Naive thymus-derived CD8-positive, alpha-beta T cell (primary cell): ENCODE measurements around the gene DFFA. TPM values are rescaled to one million over a fixed set of nuclear protein-coding genes. Genes with fewer than 3 reads are reported as not detected.
A peak's percentile ranks its signal among the peaks of the same experiment; 100 is the strongest.

Experiments used
- ATAC-seq, 2 donors: fragments of 150-1000 bp; cut with Tn5 transposase in 1 of 2; sonication (Bioruptor Pico), chemical (Tn5 transposase) in 1 of 2; 1 replicate in 1 of 2; 2 replicates in 1 of 2; pipeline ENCODE4 v1.10.0; 2021; ENCODE audit warnings: mild to moderate bottlenecking in 2 of 2, moderate library complexity in 2 of 2
- POLR2A ChIA-PET: fragments of 350-600 bp; sonication (Branson Sonifier 250); formaldehyde crosslinking; loops from one replicate; lab custom pipeline; 2021; ENCODE audit warnings: antibody characterized with exemption; lab: Charles Lee
- DNase-seq, 10 donors: peaks; one replicate each; pipeline versions ENCODE4 v3.0.0 to v3.0.0-alpha.2; 2020 to 2022
- H3K27ac Mint-ChIP-seq, 10 donors: one replicate each; pipeline ENCODE4 v1.8.0; 2020 to 2022; ENCODE audit warnings: mild to moderate bottlenecking in 10 of 10, mixed read lengths in 10 of 10, moderate library complexity in 4 of 10, inconsistent platforms in 1 of 10
- H3K27me3 Mint-ChIP-seq, 5 donors: one replicate each; pipeline ENCODE4 v1.8.0; 2021 to 2022; ENCODE audit warnings: mixed read lengths in 5 of 5
- H3K36me3 Mint-ChIP-seq, 3 donors: one replicate each; pipeline ENCODE4 v1.8.0; 2020 to 2022; ENCODE audit warnings: mixed read lengths in 3 of 3, mild to moderate bottlenecking in 2 of 3, inconsistent platforms in 1 of 3
- H3K4me1 Mint-ChIP-seq, 4 donors: one replicate each; pipeline ENCODE4 v1.8.0; 2021 to 2022; ENCODE audit warnings: mixed read lengths in 4 of 4
- H3K4me3 Mint-ChIP-seq, 10 donors: one replicate each; pipeline ENCODE4 v1.8.0; 2020 to 2022; ENCODE audit warnings: mild to moderate bottlenecking in 10 of 10, mixed read lengths in 10 of 10, moderate library complexity in 6 of 10, inconsistent platforms in 1 of 10
- H3K9me3 Mint-ChIP-seq, 9 donors: one replicate each; pipeline ENCODE4 v1.8.0; 2020 to 2022; ENCODE audit warnings: mixed read lengths in 9 of 9, mild to moderate bottlenecking in 3 of 9, inconsistent platforms in 1 of 9, moderate library complexity in 1 of 9
- polyA plus RNA-seq, 3 donors: library from polyadenylated mRNA; unstranded; fragments of 300-500 nt; fragmentation: Illumina TruSeq; gene quantifications; one replicate each; pipeline ENCODE4 v1.2.3, GENCODE V29; 2021
- total RNA-seq, 8 experiments: library from RNA in 2 of 8; stranded (reverse) in 2 of 8; gene quantifications; one replicate each; pipeline ENCODE4 v1.2.3 and lab custom pipeline; 2021 to 2026

DFFA gene
- total and polyA plus RNA-seq, 5 experiments from 2014 or later = 18.4 to 42.6 (median 30.2) TPM

DNA sequence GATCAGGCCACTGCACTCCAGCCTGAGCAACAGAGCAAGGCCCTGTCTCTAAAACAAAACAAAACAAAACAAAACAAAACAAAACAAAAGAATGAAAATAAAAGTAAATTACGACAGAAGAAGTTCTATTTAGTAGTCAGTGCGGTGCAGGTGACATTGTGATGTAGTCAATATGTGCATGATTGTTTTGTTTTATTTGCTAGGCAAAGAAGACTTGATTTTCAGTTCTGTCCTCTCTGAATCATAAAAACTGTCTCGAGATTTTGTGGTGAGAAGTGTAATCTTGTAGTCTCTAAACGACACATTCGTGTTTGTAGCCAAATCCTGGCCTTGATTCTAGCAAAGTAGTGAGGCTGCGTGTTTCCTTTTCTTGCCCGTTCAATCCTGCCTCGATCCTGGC, 25.9 kb upstream of the DFFA start:
- ATAC-seq (no peak), DNase-seq (no peak)
- Mint-ChIP-seq H3K4me3 (peak overlapping the region in 4 of 10 donors; percentile 3 to 43 (median 17)), H3K27ac (peak overlapping the region in 7 of 10 donors; percentile 11 to 91 (median 68)), H3K9me3 (no peaks in the 10 kb centered on the region), H3K4me1 (peaks cover 24 to 62% (median 53%) of the 10 kb centered on the region in 4 donors), H3K36me3 (peaks cover 0 to 24% (median 0%) of the 10 kb centered on the region in 3 donors), H3K27me3 (no peaks in the 10 kb centered on the region)
- POLR2A ChIA-PET = interaction anchor here (1.8 kb wide), 1 partner anchor 12 kb away, joined by 8 read pairs; no protein-coding TSS in a partner anchor

DNA sequence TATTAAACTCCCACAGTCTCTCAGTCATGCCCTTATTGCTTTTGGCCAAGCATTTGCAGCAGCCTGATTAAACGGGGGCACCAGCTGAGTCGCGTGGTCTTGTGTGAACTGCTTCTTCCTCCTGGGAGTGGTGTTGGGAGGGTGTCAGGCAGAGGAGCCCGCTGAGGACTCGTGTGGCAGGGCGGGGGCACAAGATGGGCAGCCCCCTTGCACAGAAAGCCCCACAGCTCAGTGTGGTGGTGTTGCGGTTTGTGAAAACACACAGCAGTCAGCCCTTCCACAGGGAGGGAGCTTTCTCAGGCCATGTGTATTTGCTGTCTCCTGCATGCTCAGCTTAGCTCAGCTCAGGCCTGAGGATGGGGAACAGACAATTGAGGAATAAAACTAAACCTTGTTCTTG, 24.8 kb upstream of the DFFA start:
- peak overlapping the region in 7 of 10 donors; percentile 38 to 91 (median 62) for H3K27ac Mint-ChIP-seq
- H3K4me1 Mint-ChIP-seq = peaks cover 30 to 61% (median 54%) of the 10 kb centered on the region in 4 donors
- H3K4me3 Mint-ChIP-seq = peak overlapping the region in 8 of 10 donors; percentile 14 to 93 (median 49)
- no peaks in the 10 kb centered on the region for H3K9me3 Mint-ChIP-seq
- ATAC-seq = peak in 1 of 2 donors; percentile 6
- DNase-seq = peak in 2 of 10 donors; percentile 12 to 26
- peaks cover 0 to 21% (median 0%) of the 10 kb centered on the region in 3 donors for H3K36me3 Mint-ChIP-seq
- H3K27me3 Mint-ChIP-seq = no peaks in the 10 kb centered on the region
- POLR2A ChIA-PET = interaction anchor here (1.8 to 3.4 kb wide), 2 partner anchors 10 to 13 kb away, joined by 8 to 16 read pairs; no protein-coding TSS in a partner anchor

- H3K4me3 Mint-ChIP-seq = peak overlapping the region; percentile 76 to 93 (median 89)
- POLR2A ChIA-PET = interaction anchor here (1.0 to 3.4 kb wide), 6 partner anchors 11 to 516 kb away, joined by 3 to 16 read pairs (median 6); partner anchors contain the start of genes CENPS, PGD and TARDBP
- peaks cover 0 to 19% (median 0%) of the 10 kb centered on the region in 3 donors for H3K36me3 Mint-ChIP-seq
- peaks cover 30 to 56% (median 52%) of the 10 kb centered on the region in 4 donors for H3K4me1 Mint-ChIP-seq
- ATAC-seq (peak; percentile 64 to 70), DNase-seq (peak in 9 of 10 donors; percentile 33 to 75 (median 63))
- no peaks in the 10 kb centered on the region for H3K9me3 Mint-ChIP-seq
- peak overlapping the region; percentile 91 to 99 (median 96) for H3K27ac Mint-ChIP-seq
- H3K27me3 Mint-ChIP-seq = no peaks in the 10 kb centered on the region
Measured at GRCh38 chr1:10495952-10496351, 23.6 kb upstream of the DFFA start.

GRCh38 chr1:10495475-10495817, 23.1 kb upstream of the DFFA start:
- DNase-seq = no peak
- H3K4me1 Mint-ChIP-seq = peaks cover 30 to 56% (median 51%) of the 10 kb centered on the region in 4 donors

DNA sequence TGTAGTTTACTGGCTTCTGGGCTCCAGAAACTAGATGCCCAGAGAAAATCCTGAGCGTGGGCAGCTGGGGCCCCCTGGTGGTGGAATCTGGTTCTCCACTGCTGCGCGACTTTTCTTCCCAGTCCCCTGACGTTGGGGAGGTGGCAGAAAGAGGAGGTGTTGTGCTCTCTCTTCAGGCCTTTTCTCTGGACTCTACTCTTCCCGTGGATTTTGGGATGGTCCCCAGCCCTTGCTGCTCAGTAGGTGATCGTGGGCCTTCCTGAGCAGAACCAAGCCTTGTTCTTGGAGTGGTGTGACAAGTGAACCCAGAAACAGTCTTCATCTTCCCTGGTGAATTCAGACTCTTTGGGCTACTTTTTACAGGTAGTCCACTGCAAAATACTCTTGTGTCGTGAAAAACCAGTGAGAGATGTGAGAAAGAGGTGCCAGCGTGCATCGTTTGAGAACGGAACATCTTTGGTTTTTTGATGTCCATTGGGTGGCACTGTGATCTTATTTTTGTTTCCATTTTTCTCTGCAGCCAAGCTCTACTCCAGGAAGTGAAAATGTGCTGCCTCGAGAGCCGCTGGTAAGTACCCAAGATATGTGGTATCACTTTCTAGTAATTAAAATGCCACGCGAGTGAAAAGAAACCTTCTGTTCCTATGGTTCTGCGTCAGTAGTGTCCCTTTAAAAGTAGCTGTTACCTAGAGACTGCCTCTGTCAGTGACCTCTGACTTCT, 22.6 kb upstream of the DFFA start:
- H3K4me1 Mint-ChIP-seq = peaks cover 31 to 56% (median 50%) of the 10 kb centered on the region in 4 donors
- ATAC-seq (peak; percentile 71 to 82), DNase-seq (peak; percentile 61 to 85 (median 74))
- H3K9me3 Mint-ChIP-seq = no peaks in the 10 kb centered on the region
- peaks cover 0 to 20% (median 0%) of the 10 kb centered on the region in 3 donors for H3K36me3 Mint-ChIP-seq
- peak overlapping the region; percentile 76 to 93 (median 89) for H3K4me3 Mint-ChIP-seq
- no peaks in the 10 kb centered on the region for H3K27me3 Mint-ChIP-seq
- POLR2A ChIA-PET = interaction anchor here (1.0 to 3.4 kb wide), 8 partner anchors 12 to 409 kb away, joined by 3 to 16 read pairs (median 6); partner anchors contain the start of genes CENPS, PEX14 and PGD
- H3K27ac Mint-ChIP-seq = peak overlapping the region; percentile 91 to 99 (median 96)

More at GRCh38 chr1:10495475-10495817, 23.1 kb upstream of the DFFA start:
- Mint-ChIP-seq H3K27me3 (no peaks in the 10 kb centered on the region), H3K27ac (peak overlapping the region; percentile 91 to 99 (median 96)), H3K9me3 (no peaks in the 10 kb centered on the region), H3K4me3 (peak overlapping the region; percentile 76 to 93 (median 89)), H3K36me3 (peaks cover 0 to 20% (median 0%) of the 10 kb centered on the region in 3 donors)
- POLR2A ChIA-PET = interaction anchor here (1.0 to 3.4 kb wide), 9 partner anchors 11 to 517 kb away, joined by 3 to 16 read pairs (median 4); partner anchors contain the start of genes CENPS, PEX14, PGD and TARDBP
- peak in 1 of 2 donors; percentile 51 for ATAC-seq

- Mint-ChIP-seq H3K4me3 (peak overlapping the region in 7 of 10 donors; percentile 76 to 93 (median 90)), H3K4me1 (peaks cover 34 to 54% (median 47%) of the 10 kb centered on the region in 4 donors), H3K27me3 (no peaks in the 10 kb centered on the region)
Measured at GRCh38 chr1:10494418-10494753, 22.1 kb upstream of the DFFA start.

DNA sequence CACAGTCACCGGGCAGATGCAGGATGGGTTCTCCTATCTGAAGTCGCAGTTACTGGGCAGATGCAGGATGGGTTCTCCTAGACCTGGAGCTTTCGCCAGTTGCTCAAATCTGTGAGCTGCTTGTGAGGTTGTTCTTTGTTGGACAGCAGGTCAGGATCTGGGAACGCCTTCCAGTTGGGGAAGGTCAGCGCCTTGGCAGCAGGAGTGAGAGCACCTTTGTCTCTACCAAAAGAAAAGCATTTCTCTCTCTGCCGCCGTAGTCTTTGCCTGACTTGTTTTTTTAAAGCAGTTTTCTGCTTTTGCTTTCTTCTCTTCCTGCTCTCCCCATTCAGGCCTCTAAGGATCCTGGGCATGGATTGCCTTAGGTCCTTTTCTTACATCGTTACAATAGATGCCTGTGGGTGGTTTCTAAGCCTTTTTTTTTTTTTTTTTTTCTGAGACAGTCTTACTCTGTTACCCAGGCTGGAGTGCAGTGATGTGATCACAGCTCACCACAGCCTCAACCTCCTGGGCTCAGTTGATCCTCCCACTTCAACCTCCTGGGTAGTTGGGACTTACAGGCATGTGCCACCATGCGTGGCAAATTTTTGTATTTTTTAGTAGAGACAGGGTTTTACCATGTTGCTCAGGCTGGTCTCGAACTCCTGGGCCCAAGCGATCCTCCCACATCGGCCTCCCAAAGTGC, 18.1 kb upstream of the DFFA start:
- H3K4me3 Mint-ChIP-seq = no peak overlapping the region
- POLR2A ChIA-PET = interaction anchor here (0.7 kb wide), 1 partner anchor 486 kb away, joined by 4 read pairs; no protein-coding TSS in a partner anchor
- H3K4me1 Mint-ChIP-seq = peaks cover 12 to 23% (median 20%) of the 10 kb centered on the region in 4 donors
- peaks cover 0 to 22% (median 0%) of the 10 kb centered on the region in 3 donors for H3K36me3 Mint-ChIP-seq
- H3K27ac Mint-ChIP-seq = no peak overlapping the region
- no peak for ATAC-seq
- H3K9me3 Mint-ChIP-seq = peaks cover 0 to 2% (median 0%) of the 10 kb centered on the region in 9 donors
- H3K27me3 Mint-ChIP-seq = no peaks in the 10 kb centered on the region
- no peak for DNase-seq

More at GRCh38 chr1:10494418-10494753, 22.1 kb upstream of the DFFA start:
- ATAC-seq = no peak
- H3K27ac Mint-ChIP-seq = peak overlapping the region in 8 of 10 donors; percentile 91 to 99 (median 96)
- H3K9me3 Mint-ChIP-seq = no peaks in the 10 kb centered on the region
- DNase-seq = no peak
- POLR2A ChIA-PET = interaction anchor here (1.0 to 3.4 kb wide), 8 partner anchors 13 to 519 kb away, joined by 3 to 16 read pairs (median 6); partner anchors contain the start of genes CENPS and PEX14
- peaks cover 0 to 19% (median 0%) of the 10 kb centered on the region in 3 donors for H3K36me3 Mint-ChIP-seq

- Mint-ChIP-seq H3K4me3 (no peak overlapping the region), H3K4me1 (peaks cover 8 to 20% (median 15%) of the 10 kb centered on the region in 4 donors), H3K36me3 (peaks cover 0 to 28% (median 0%) of the 10 kb centered on the region in 3 donors), H3K27me3 (no peaks in the 10 kb centered on the region), H3K27ac (peak overlapping the region in 1 of 10 donors; percentile 20), H3K9me3 (peaks cover 0 to 2% (median 0%) of the 10 kb centered on the region in 9 donors)
- ATAC-seq = no peak
- POLR2A ChIA-PET = interaction anchor here (0.6 kb wide), 1 partner anchor 15 kb away, joined by 3 read pairs; no protein-coding TSS in a partner anchor
- no peak for DNase-seq
Measured at GRCh38 chr1:10489291-10490055, 17.1 kb upstream of the DFFA start.

GRCh38 chr1:10484521-10484920, 12.2 kb upstream of the DFFA start:
- Mint-ChIP-seq H3K27me3 (no peaks in the 10 kb centered on the region), H3K36me3 (peaks cover 0 to 35% (median 0%) of the 10 kb centered on the region in 3 donors), H3K4me3 (no peak overlapping the region), H3K27ac (no peak overlapping the region), H3K9me3 (peaks cover 0 to 2% (median 0%) of the 10 kb centered on the region in 9 donors), H3K4me1 (peaks cover 4 to 21% (median 10%) of the 10 kb centered on the region in 4 donors)
- ATAC-seq (no peak), DNase-seq (no peak)
- POLR2A ChIA-PET = no interaction called here

GRCh38 chr1:10480614-10481013, 8.3 kb upstream of the DFFA start:
- Mint-ChIP-seq H3K4me1 (peaks cover 10 to 46% (median 27%) of the 10 kb centered on the region in 4 donors), H3K4me3 (no peak overlapping the region), H3K9me3 (no peaks in the 10 kb centered on the region), H3K27ac (peak overlapping the region in 1 of 10 donors; percentile 83), H3K36me3 (peaks cover 0 to 25% (median 0%) of the 10 kb centered on the region in 3 donors), H3K27me3 (no peaks in the 10 kb centered on the region)
- no peak for DNase-seq
- POLR2A ChIA-PET = no interaction called here
- ATAC-seq = no peak

GRCh38 chr1:10479296-10479695, 7.0 kb upstream of the DFFA start:
- peaks cover 13 to 50% (median 31%) of the 10 kb centered on the region in 4 donors for H3K4me1 Mint-ChIP-seq
- H3K36me3 Mint-ChIP-seq = peaks cover 0 to 17% (median 0%) of the 10 kb centered on the region in 3 donors
- ATAC-seq (no peak), DNase-seq (no peak)
- no peaks in the 10 kb centered on the region for H3K9me3 Mint-ChIP-seq
- no peak overlapping the region for H3K27ac Mint-ChIP-seq
- H3K27me3 Mint-ChIP-seq = no peaks in the 10 kb centered on the region
- POLR2A ChIA-PET = no interaction called here
- no peak overlapping the region for H3K4me3 Mint-ChIP-seq
